ENCODE data around the gene ESYT1. TPM values are rescaled to one million over a fixed set of nuclear protein-coding genes. Genes with fewer than 3 reads are reported as not detected.

Gene ESYT1
- total RNA-seq, 4 donors from 2014 or later: 128 to 234 (median 167) TPM

DNA sequence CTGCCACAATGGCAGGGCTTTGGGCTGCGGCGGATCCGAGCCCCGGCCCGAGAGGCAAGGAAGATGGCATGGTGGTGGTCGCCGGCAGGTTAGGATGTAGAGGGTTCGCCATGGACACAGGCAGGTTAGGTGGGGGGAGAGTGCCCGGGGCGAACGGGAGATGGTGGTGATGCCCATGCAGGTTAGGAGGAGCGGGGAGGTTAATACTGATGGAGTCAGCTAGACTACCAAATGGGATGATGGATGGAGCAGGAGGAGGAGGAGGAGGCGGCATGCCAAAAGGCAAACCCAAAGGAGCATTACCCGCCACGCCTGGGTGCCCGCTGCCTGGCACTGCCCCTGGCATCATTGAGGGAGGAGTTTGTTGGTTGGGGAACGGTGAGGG lies 36.3 kb downstream of the ESYT1 start:
- no peaks in the 10 kb centered on the region for H3K9me3 ChIP-seq
- no peaks in the 10 kb centered on the region for H3K27me3 ChIP-seq
- H3K4me3 ChIP-seq: no peak overlapping the region
- peak overlapping the region in 3 of 4 donors; percentile 75 to 96 (median 93) for H3K27ac ChIP-seq
- TF ChIP-seq POLR2AphosphoS5 (IDR thresholded peaks at IDR 0.05): peak; percentile 47
- TF ChIP-seq, protein P1, sequence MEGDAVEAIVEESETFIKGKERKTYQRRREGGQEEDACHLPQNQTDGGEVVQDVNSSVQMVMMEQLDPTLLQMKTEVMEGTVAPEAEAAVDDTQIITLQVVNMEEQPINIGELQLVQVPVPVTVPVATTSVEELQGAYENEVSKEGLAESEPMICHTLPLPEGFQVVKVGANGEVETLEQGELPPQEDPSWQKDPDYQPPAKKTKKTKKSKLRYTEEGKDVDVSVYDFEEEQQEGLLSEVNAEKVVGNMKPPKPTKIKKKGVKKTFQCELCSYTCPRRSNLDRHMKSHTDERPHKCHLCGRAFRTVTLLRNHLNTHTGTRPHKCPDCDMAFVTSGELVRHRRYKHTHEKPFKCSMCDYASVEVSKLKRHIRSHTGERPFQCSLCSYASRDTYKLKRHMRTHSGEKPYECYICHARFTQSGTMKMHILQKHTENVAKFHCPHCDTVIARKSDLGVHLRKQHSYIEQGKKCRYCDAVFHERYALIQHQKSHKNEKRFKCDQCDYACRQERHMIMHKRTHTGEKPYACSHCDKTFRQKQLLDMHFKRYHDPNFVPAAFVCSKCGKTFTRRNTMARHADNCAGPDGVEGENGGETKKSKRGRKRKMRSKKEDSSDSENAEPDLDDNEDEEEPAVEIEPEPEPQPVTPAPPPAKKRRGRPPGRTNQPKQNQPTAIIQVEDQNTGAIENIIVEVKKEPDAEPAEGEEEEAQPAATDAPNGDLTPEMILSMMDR (IDR thresholded peaks at IDR 0.05): no peak
- peaks cover 0 to 59% (median 18%) of the 10 kb centered on the region in 3 donors for H3K4me1 ChIP-seq
- no peak for ATAC-seq
- 65 to 71% methylated on average over 7 to 9 of the region's 17 CpGs for WGBS, 2 donors (ENCODE audit: low coverage in 1 of 2)
- H3K36me3 ChIP-seq: peaks cover 0 to 99% of the 10 kb centered on the region in 2 donors

- no peaks in the 10 kb centered on the region for H3K9me3 ChIP-seq
- H3K36me3 ChIP-seq: peaks cover 0 to 100% of the 10 kb centered on the region in 2 donors
- WGBS, 2 donors (ENCODE audit: low coverage in 1 of 2): 17% methylated on average over 1 of the region's 4 CpGs; no CpG with 5 or more reads in 1 of the 2 donors
- H3K27me3 ChIP-seq: no peaks in the 10 kb centered on the region
- peaks cover 0 to 49% (median 14%) of the 10 kb centered on the region in 3 donors for H3K4me1 ChIP-seq
- no peak overlapping the region for H3K4me3 ChIP-seq
- no peak for ATAC-seq
- H3K27ac ChIP-seq: peak overlapping the region in 3 of 4 donors; percentile 46 to 96 (median 93)
- TF ChIP-seq EP300 (IDR thresholded peaks at IDR 0.05): no peak
- TF ChIP-seq, protein P1 (IDR thresholded peaks at IDR 0.05): no peak
- no peak for TF ChIP-seq POLR2AphosphoS5 (IDR thresholded peaks at IDR 0.05)
- TF ChIP-seq POLR2A (IDR thresholded peaks at IDR 0.05): no peak
Observed at GRCh38 chr12:56165369-56165768, 37.3 kb downstream of the ESYT1 start.

DNA sequence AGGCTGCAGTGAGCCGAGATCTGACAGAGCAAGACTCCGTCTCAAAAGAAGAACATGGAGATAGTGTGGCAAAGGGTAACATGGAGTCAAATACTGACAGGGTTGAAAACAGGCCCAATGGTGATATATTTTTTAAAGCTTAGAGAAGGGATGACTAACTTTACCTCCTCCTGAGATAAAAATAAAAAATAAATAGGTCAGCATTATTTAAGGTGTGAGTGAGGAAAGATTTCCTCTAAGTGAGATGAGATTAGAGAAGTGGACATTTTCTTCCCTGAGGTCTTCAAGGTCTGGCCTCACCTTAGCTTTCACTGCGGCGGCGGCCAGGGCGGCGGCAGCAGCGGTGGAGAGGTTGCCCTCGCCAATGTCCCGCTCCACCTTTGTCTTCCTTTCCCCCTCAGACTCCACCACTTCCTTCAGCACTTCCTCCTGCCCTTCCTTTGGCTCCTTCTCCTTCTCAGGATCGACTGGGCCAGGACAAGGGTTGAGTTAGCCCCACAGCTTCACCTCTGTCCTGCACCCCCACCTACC lies 41.2 kb downstream of the ESYT1 start:
- 80 to 88% methylated on average over 4 to 11 of the region's 11 CpGs for WGBS, 2 donors (ENCODE audit: low coverage in 1 of 2)

GRCh38 chr12:56172839-56173238 lies 44.8 kb downstream of the ESYT1 start:
- no peak for ATAC-seq
- H3K27me3 ChIP-seq: no peaks in the 10 kb centered on the region
- H3K27ac ChIP-seq: no peak overlapping the region
- TF ChIP-seq POLR2A (IDR thresholded peaks at IDR 0.05): no peak
- H3K36me3 ChIP-seq: peaks cover 0 to 100% of the 10 kb centered on the region in 2 donors
- WGBS, 2 donors (ENCODE audit: low coverage in 1 of 2): 88 to 90% methylated on average over 2 to 3 of the region's 7 CpGs
- H3K9me3 ChIP-seq: no peaks in the 10 kb centered on the region
- no peaks in the 10 kb centered on the region for H3K4me1 ChIP-seq
- H3K4me3 ChIP-seq: no peak overlapping the region

More for the DNA sequence above, 41.2 kb downstream of the ESYT1 start:
- Histone ChIP-seq H3K36me3 (peaks cover 0 to 100% of the 10 kb centered on the region in 2 donors), H3K9me3 (no peaks in the 10 kb centered on the region), H3K27ac (no peak overlapping the region), H3K4me1 (peaks cover 0 to 10% (median 0%) of the 10 kb centered on the region in 3 donors), H3K27me3 (no peaks in the 10 kb centered on the region), H3K4me3 (no peak overlapping the region)
- TF ChIP-seq POLR2AphosphoS5 (IDR thresholded peaks at IDR 0.05) (no peak), EP300 (IDR thresholded peaks at IDR 0.05) (no peak), POLR2A (IDR thresholded peaks at IDR 0.05) (no peak)
- TF ChIP-seq, protein P1 (IDR thresholded peaks at IDR 0.05): no peak
- ATAC-seq: no peak

- Histone ChIP-seq H3K9me3 (no peaks in the 10 kb centered on the region), H3K4me1 (no peaks in the 10 kb centered on the region), H3K4me3 (no peak overlapping the region), H3K27me3 (no peaks in the 10 kb centered on the region), H3K36me3 (peaks cover 6 to 100% of the 10 kb centered on the region in 2 donors), H3K27ac (no peak overlapping the region)
- WGBS, 2 donors (ENCODE audit: low coverage in 1 of 2): 89 to 100% methylated on average over 1 of the region's 3 CpGs
- TF ChIP-seq POLR2AphosphoS5 (IDR thresholded peaks at IDR 0.05) (no peak), POLR2A (IDR thresholded peaks at IDR 0.05) (no peak), EP300 (IDR thresholded peaks at IDR 0.05) (no peak)
- TF ChIP-seq, protein P1 (IDR thresholded peaks at IDR 0.05): no peak
- no peak for ATAC-seq
Observed at GRCh38 chr12:56178347-56178746, 50.3 kb downstream of the ESYT1 start.
